Prostate gland (tissue), 2 donors: ENCODE measurements around the gene ACKR4. TPM values are rescaled to one million over a fixed set of nuclear protein-coding genes. Genes with fewer than 3 reads are reported as not detected.

Experiments used
- DNase-seq: peaks from one replicate; pipeline ENCODE4 v3.0.0-alpha.2; 2019; ENCODE audit warnings: low spot score
- H3K27ac ChIP-seq, 2 donors: fragments of 200-600 bp; sonication (generic); 2 replicates each; pipeline ENCODE4 v1.5.1; 2017 to 2019
- H3K27me3 ChIP-seq: fragments of 200-600 bp; sonication (generic); replicated peaks from 2 replicates; pipeline ENCODE4 v1.5.1; 2019; ENCODE audit not compliant: insufficient read depth
- H3K36me3 ChIP-seq, 2 donors: fragments of 200-600 bp; sonication (generic); 1 replicate in 1 of 2; 2 replicates in 1 of 2; pipeline versions ENCODE4 v1.5.1 to v1.8.1; 2017 to 2019
- H3K4me1 ChIP-seq: fragments of 200-600 bp; sonication (generic); replicated peaks from 2 replicates; pipeline ENCODE4 v1.5.1; 2019
- H3K4me3 ChIP-seq, 2 donors: fragments of 200-600 bp; sonication (generic); 2 replicates each; pipeline ENCODE4 v1.5.1; 2017 to 2019
- H3K9me3 ChIP-seq: fragments of 200-600 bp; sonication (generic); 2 replicates; pipeline ENCODE4 v1.5.1; 2017
- POLR2A ChIP-seq: fragments of 450-650 bp; IDR thresholded peaks from one replicate; pipeline ENCODE4 v1.6.1; 2016; ENCODE audit warnings: antibody characterized with exemption, mild to moderate bottlenecking
- POLR2AphosphoS5 ChIP-seq: sonication (generic); formaldehyde crosslinking; IDR thresholded peaks from one replicate; pipeline ENCODE4 v1.6.1; 2017; ENCODE audit warnings: antibody characterized with exemption
- WGBS: methylation state at CpG from one replicate; pipeline ENCODE4 v1.1.5; 2018; 5-methylcytosine and 5-hydroxymethylcytosine counted together
- intact Hi-C: fragments of 100-400 bp; cut with DNase I; formaldehyde crosslinking; loops from one replicate; pipeline ENCODE4 v1.14.2; 2022
- total RNA-seq, 2 donors: library from RNA; depleted of rRNA; stranded (reverse); fragments of >200 nt; gene quantifications; one replicate each; pipeline ENCODE4 v1.1.0, GENCODE V29; 2016
- TF ChIP-seq, protein P1 (sequence below), 4 experiments: fragments of 200-600 bp in 2 of 4; fragments of 450-650 bp in 2 of 4; sonication (generic) in 2 of 4; IDR thresholded peaks; 1 replicate in 3 of 4; 2 replicates in 1 of 4; pipeline ENCODE4 v1.5.1; 2016 to 2019; ENCODE audit warnings: antibody characterized with exemption in 4 of 4, mild to moderate bottlenecking in 2 of 4, moderate library complexity in 2 of 4

ACKR4 gene
- total RNA-seq, 2 donors from 2014 or later: 0.09 TPM; not detected in 1

- Histone ChIP-seq H3K27me3 (no peaks in the 10 kb centered on the region), H3K36me3 (no peaks in the 10 kb centered on the region), H3K4me3 (no peak overlapping the region), H3K9me3 (no peaks in the 10 kb centered on the region), H3K4me1 (no peaks in the 10 kb centered on the region), H3K27ac (no peak overlapping the region)
- TF ChIP-seq, protein P1, sequence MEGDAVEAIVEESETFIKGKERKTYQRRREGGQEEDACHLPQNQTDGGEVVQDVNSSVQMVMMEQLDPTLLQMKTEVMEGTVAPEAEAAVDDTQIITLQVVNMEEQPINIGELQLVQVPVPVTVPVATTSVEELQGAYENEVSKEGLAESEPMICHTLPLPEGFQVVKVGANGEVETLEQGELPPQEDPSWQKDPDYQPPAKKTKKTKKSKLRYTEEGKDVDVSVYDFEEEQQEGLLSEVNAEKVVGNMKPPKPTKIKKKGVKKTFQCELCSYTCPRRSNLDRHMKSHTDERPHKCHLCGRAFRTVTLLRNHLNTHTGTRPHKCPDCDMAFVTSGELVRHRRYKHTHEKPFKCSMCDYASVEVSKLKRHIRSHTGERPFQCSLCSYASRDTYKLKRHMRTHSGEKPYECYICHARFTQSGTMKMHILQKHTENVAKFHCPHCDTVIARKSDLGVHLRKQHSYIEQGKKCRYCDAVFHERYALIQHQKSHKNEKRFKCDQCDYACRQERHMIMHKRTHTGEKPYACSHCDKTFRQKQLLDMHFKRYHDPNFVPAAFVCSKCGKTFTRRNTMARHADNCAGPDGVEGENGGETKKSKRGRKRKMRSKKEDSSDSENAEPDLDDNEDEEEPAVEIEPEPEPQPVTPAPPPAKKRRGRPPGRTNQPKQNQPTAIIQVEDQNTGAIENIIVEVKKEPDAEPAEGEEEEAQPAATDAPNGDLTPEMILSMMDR (IDR thresholded peaks at IDR 0.05): no peak
- TF ChIP-seq POLR2A (no peak), POLR2AphosphoS5 (no peak)
- intact Hi-C loops: no loop called here
- 40% methylated on average over 1 of the region's 1 CpG for WGBS
- no peak for DNase-seq
These were observed 27.5 kb upstream of the ACKR4 start for GRCh38 chr3:132569580-132569979.

- DNase-seq: no peak
- intact Hi-C loops: no loop called here
- no peak for TF ChIP-seq POLR2AphosphoS5
- TF ChIP-seq, protein P1 (IDR thresholded peaks at IDR 0.05): no peak
- no peak for TF ChIP-seq POLR2A
- Histone ChIP-seq H3K27ac (no peak overlapping the region), H3K27me3 (no peaks in the 10 kb centered on the region), H3K4me3 (no peak overlapping the region), H3K9me3 (no peaks in the 10 kb centered on the region), H3K36me3 (no peaks in the 10 kb centered on the region), H3K4me1 (no peaks in the 10 kb centered on the region)
- WGBS: 60% methylated on average over 2 of the region's 2 CpGs
These were observed 27.1 kb upstream of the ACKR4 start for GRCh38 chr3:132570016-132570415.

DNA sequence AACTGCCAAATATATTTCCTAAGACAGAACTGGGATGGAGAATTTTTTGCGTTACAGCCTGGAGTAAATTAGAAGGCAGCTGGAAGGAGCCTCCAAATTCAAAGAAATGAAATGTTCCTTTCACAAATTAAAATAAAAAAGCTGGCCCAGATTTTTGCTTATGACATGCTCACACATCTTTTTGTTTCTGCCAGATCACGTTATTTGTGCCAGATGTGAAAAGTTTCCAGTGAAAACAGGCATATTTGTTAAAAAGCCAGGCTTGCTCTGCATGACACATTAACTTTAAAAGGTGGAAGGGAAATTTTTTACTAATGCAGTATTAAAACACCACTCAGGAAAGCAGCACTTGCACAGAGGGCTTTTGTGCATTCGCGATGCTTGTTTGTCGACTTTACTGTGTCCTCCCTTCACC, 23.3 kb upstream of the ACKR4 start:
- Histone ChIP-seq H3K36me3 (no peaks in the 10 kb centered on the region), H3K9me3 (no peaks in the 10 kb centered on the region), H3K27me3 (no peaks in the 10 kb centered on the region), H3K4me3 (no peak overlapping the region), H3K27ac (no peak overlapping the region), H3K4me1 (no peaks in the 10 kb centered on the region)
- intact Hi-C loops: no loop called here
- no peak for DNase-seq
- TF ChIP-seq, protein P1 (IDR thresholded peaks at IDR 0.05): no peak
- TF ChIP-seq POLR2A: no peak
- TF ChIP-seq POLR2AphosphoS5: no peak
- 47% methylated on average over 5 of the region's 5 CpGs for WGBS

DNA sequence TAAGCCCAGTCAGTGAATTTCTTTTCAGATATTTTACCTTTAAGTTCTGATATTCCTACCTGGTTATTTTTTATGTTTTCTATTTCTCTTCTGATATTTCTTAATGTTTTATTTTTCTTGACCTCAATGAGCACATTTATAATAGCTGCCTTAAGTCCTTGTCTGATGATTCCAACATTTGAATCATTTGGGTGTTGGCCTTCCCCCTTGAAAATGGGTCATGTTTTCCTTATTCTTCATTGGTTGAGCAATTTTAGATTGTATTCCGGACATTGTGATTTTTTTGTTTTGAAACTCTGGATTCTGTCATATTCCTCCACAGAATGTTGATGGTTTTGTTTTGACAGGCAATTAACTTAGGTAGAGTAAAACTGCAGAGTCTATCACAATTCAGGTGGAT, 9.7 kb upstream of the ACKR4 start:
- H3K9me3 ChIP-seq: no peaks in the 10 kb centered on the region
- no peak overlapping the region for H3K27ac ChIP-seq
- TF ChIP-seq, protein P1 (IDR thresholded peaks at IDR 0.05): no peak
- no peak for TF ChIP-seq POLR2A
- TF ChIP-seq POLR2AphosphoS5: no peak
- H3K36me3 ChIP-seq: no peaks in the 10 kb centered on the region
- intact Hi-C loops: no loop called here
- H3K27me3 ChIP-seq: no peaks in the 10 kb centered on the region
- no peak for DNase-seq
- WGBS: 94% methylated on average over 1 of the region's 1 CpG
- no peaks in the 10 kb centered on the region for H3K4me1 ChIP-seq
- no peak overlapping the region for H3K4me3 ChIP-seq

- no peak for DNase-seq
- H3K27ac ChIP-seq: no peak overlapping the region
- H3K36me3 ChIP-seq: no peaks in the 10 kb centered on the region
- H3K9me3 ChIP-seq: no peaks in the 10 kb centered on the region
- H3K27me3 ChIP-seq: no peaks in the 10 kb centered on the region
- no peaks in the 10 kb centered on the region for H3K4me1 ChIP-seq
- TF ChIP-seq, protein P1 (IDR thresholded peaks at IDR 0.05): no peak
- no peak for TF ChIP-seq POLR2AphosphoS5
- TF ChIP-seq POLR2A: no peak
- no peak overlapping the region for H3K4me3 ChIP-seq
- intact Hi-C loops: no loop called here
These were observed 4.9 kb upstream of the ACKR4 start for GRCh38 chr3:132592216-132592615.
